ENCODE measurements around the gene PIGK. TPM values are rescaled to one million over a fixed set of nuclear protein-coding genes. Genes with fewer than 3 reads are reported as not detected.

Gene PIGK
- total and polyA plus RNA-seq, 2 of the 4 experiments (the other 2 are of a cell fraction): 15.6 to 21.2 TPM

- peaks cover 4% of the 10 kb centered on the region for H3K9me3 ChIP-seq (ENCODE audit: control insufficient read depth, insufficient read depth, low read length)
- H3K4me1 ChIP-seq (ENCODE audit: control insufficient read depth, insufficient read depth, low read length): no peaks in the 10 kb centered on the region
- WGBS, 2 experiments (ENCODE audit: extremely low coverage in 2 of 2, insufficient read length in 1 of 2): no CpG with 5 or more reads among the region's 2 CpGs
- no peaks in the 10 kb centered on the region for H3K36me3 ChIP-seq (ENCODE audit: control insufficient read depth, insufficient read depth, low read length)
- DNase-seq (no peak), ATAC-seq (ENCODE audit: low read depth) (no peak)
- H3K79me1 ChIP-seq (ENCODE audit: low read depth in 1 of 2, low read length in 2 of 2): no peaks in the 10 kb centered on the region; a peak in 1 of 4 replicates
- H2AK9ac ChIP-seq (replicated peaks; ENCODE audit: low read depth, low read length, poor library complexity): no peak overlapping the region
- no peak overlapping the region for H4K5ac ChIP-seq (ENCODE audit: low read depth, low read length)
- no peak overlapping the region for H3K23ac ChIP-seq (ENCODE audit: low read depth, low read length)
- no peak overlapping the region for H3K27ac ChIP-seq (ENCODE audit: insufficient read depth, low read length)
- no peak overlapping the region for H3K56ac ChIP-seq (ENCODE audit: extremely low read depth, insufficient read depth, low read length)
- no peak overlapping the region for H3K4me2 ChIP-seq (ENCODE audit: low read depth, low read length)
- no peak overlapping the region for H3K18ac ChIP-seq (ENCODE audit: low read depth, low read length)
- in situ Hi-C loops (cut with MboI; ENCODE audit: low sequenced_read_pairs): no loop called here
- no peak overlapping the region for H2BK15ac ChIP-seq (ENCODE audit: low read depth, low read length)
- no peak overlapping the region for H2BK5ac ChIP-seq (ENCODE audit: low read depth, low read length, poor library complexity, severe bottlenecking)
- no peaks in the 10 kb centered on the region for H4K20me1 ChIP-seq (ENCODE audit: insufficient read depth, low read length)
- H4K8ac ChIP-seq (ENCODE audit: low read depth in 2 of 2, low read length in 2 of 2): no peak overlapping the region
- no peak overlapping the region for H2BK120ac ChIP-seq (ENCODE audit: low read depth, low read length)
- CTCF ChIA-PET: no interaction called here
- TF ChIP-seq CEBPB (IDR thresholded peaks at IDR 0.05; ENCODE audit: low read depth, low read length) (peak; percentile 86), ELK1 (IDR thresholded peaks at IDR 0.05; ENCODE audit: borderline replicate concordance, low read depth, low read length) (no peak)
- no peak overlapping the region for H4K91ac ChIP-seq (ENCODE audit: insufficient read depth, low read depth, low read length)
- no peak overlapping the region for H2AFZ ChIP-seq (replicated peaks; ENCODE audit: low read length, poor library complexity)
- H2BK20ac ChIP-seq (ENCODE audit: low read depth, low read length): no peak overlapping the region
- intact Hi-C loops (cut with micrococcal nuclease): no loop called here
- H3K14ac ChIP-seq (replicated peaks; ENCODE audit: low read depth, low read length): no peak overlapping the region
- H3K9ac ChIP-seq (ENCODE audit: low read depth, low read length): no peak overlapping the region
- POLR2A ChIA-PET (ENCODE audit: unreplicated experiment): no interaction called here
- H3K4ac ChIP-seq (ENCODE audit: low read depth, low read length): no peak overlapping the region
- H3K4me3 ChIP-seq (ENCODE audit: insufficient read depth, low read depth, low read length): no peak overlapping the region
- no peaks in the 10 kb centered on the region for H3K27me3 ChIP-seq (ENCODE audit: control insufficient read depth, insufficient read depth, low read length)
- no TSS peak for BruUV-seq (replicated peaks)
- H2AK5ac ChIP-seq (ENCODE audit: low read depth, low read length): no peak overlapping the region
- no peaks in the 10 kb centered on the region for H3K9me1 ChIP-seq (ENCODE audit: insufficient read depth, low read length)
- dilution Hi-C loops (cut with HindIII; ENCODE audit: low sequenced_read_pairs, unreplicated experiment): no loop called here
Measured at GRCh38 chr1:77182083-77182482, 37.1 kb downstream of the PIGK start.

Data from IMR-90 (cell line).